ENCODE results near the gene AKAP13. TPM values are rescaled to one million over a fixed set of nuclear protein-coding genes. Genes with fewer than 3 reads are reported as not detected.

The AKAP13 gene
- total and polyA plus RNA-seq, 9 donors = 45.3 to 190 (median 98.6) TPM

GRCh38 chr15:85571780-85572179 is 191.4 kb downstream of the AKAP13 start:
- TF ChIP-seq POLR2A (IDR thresholded peaks at IDR 0.05) = no peak
- no peak for TF ChIP-seq CTCF (IDR thresholded peaks at IDR 0.05)
- no peak for TF ChIP-seq EP300 (IDR thresholded peaks at IDR 0.05)
- 97 to 100% (median 100%) methylated on average over 1 of the region's 1 CpG for WGBS, 3 donors
- Histone ChIP-seq H3K4me3 (no peak overlapping the region), H3K36me3 (no peaks in the 10 kb centered on the region), H3K27me3 (no peaks in the 10 kb centered on the region), H3K9me3 (no peaks in the 10 kb centered on the region), H3K27ac (no peak overlapping the region), H3K4me1 (ENCODE audit: insufficient read depth) (peaks cover 4% of the 10 kb centered on the region)
- no peak for DNase-seq
- intact Hi-C loops (cut with DNase I) = no loop called here

- no peak overlapping the region for H3K27ac ChIP-seq
- H3K9me3 ChIP-seq = no peaks in the 10 kb centered on the region
- H3K4me3 ChIP-seq = no peak overlapping the region
- 45 to 50% (median 49%) methylated on average over 3 of the region's 3 CpGs for WGBS, 3 donors
- no peaks in the 10 kb centered on the region for H3K27me3 ChIP-seq
- no peak for TF ChIP-seq POLR2A (IDR thresholded peaks at IDR 0.05)
- TF ChIP-seq EP300 (IDR thresholded peaks at IDR 0.05) = no peak
- no peaks in the 10 kb centered on the region for H3K36me3 ChIP-seq
- H3K4me1 ChIP-seq (ENCODE audit: insufficient read depth) = peaks cover 3% of the 10 kb centered on the region
- no peak for DNase-seq
- intact Hi-C loops (cut with DNase I) = no loop called here
Observed at GRCh38 chr15:85576392-85576791, 196.0 kb downstream of the AKAP13 start.

- no peaks in the 10 kb centered on the region for H3K9me3 ChIP-seq
- no peaks in the 10 kb centered on the region for H3K36me3 ChIP-seq
- H3K4me3 ChIP-seq = no peak overlapping the region
- intact Hi-C loops (cut with DNase I) = no loop called here
- DNase-seq = no peak
- TF ChIP-seq POLR2A (IDR thresholded peaks at IDR 0.05) (no peak), EP300 (IDR thresholded peaks at IDR 0.05) (no peak), CTCF (IDR thresholded peaks at IDR 0.05) (no peak)
- H3K4me1 ChIP-seq (ENCODE audit: insufficient read depth) = peaks cover 16% of the 10 kb centered on the region
- no peak overlapping the region for H3K27ac ChIP-seq
- H3K27me3 ChIP-seq = no peaks in the 10 kb centered on the region
- 79 to 84% (median 82%) methylated on average over 9 of the region's 9 CpGs for WGBS, 3 donors
Observed at GRCh38 chr15:85578941-85579701, 198.7 kb downstream of the AKAP13 start.

GRCh38 chr15:85579957-85580694 is 199.7 kb downstream of the AKAP13 start:
- H3K4me1 ChIP-seq (ENCODE audit: insufficient read depth) = peaks cover 17% of the 10 kb centered on the region
- H3K27ac ChIP-seq = no peak overlapping the region
- WGBS, 3 donors = 75 to 87% (median 75%) methylated on average over 14 of the region's 14 CpGs
- H3K27me3 ChIP-seq = no peaks in the 10 kb centered on the region
- DNase-seq = no peak
- H3K9me3 ChIP-seq = no peaks in the 10 kb centered on the region
- intact Hi-C loops (cut with DNase I) = no loop called here
- H3K4me3 ChIP-seq = no peak overlapping the region
- TF ChIP-seq POLR2A (IDR thresholded peaks at IDR 0.05) (no peak), EP300 (IDR thresholded peaks at IDR 0.05) (no peak), CTCF (IDR thresholded peaks at IDR 0.05) (no peak)
- no peaks in the 10 kb centered on the region for H3K36me3 ChIP-seq

GRCh38 chr15:85580879-85581278 is 200.5 kb downstream of the AKAP13 start:
- peaks cover 14% of the 10 kb centered on the region for H3K4me1 ChIP-seq (ENCODE audit: insufficient read depth)
- H3K9me3 ChIP-seq = no peaks in the 10 kb centered on the region
- no peak overlapping the region for H3K4me3 ChIP-seq
- H3K36me3 ChIP-seq = no peaks in the 10 kb centered on the region
- DNase-seq = no peak
- H3K27ac ChIP-seq = no peak overlapping the region
- no peaks in the 10 kb centered on the region for H3K27me3 ChIP-seq
- intact Hi-C loops (cut with DNase I) = no loop called here
- TF ChIP-seq EP300 (IDR thresholded peaks at IDR 0.05) (no peak), POLR2A (IDR thresholded peaks at IDR 0.05) (no peak), CTCF (IDR thresholded peaks at IDR 0.05) (no peak)
- WGBS, 3 donors = 45 to 76% (median 55%) methylated on average over 3 of the region's 3 CpGs

Measured in ovary (tissue), 9 donors.